Adrenal gland (tissue), 5 donors: Measurements from ENCODE around the gene DYRK1A.

Source experiments
- POLR2A ChIP-seq, 2 donors: fragments of 450-650 bp; IDR thresholded peaks; one replicate each; pipeline ENCODE4 v1.6.1; 2017; ENCODE audit warnings: antibody characterized with exemption in 2 of 2, mild to moderate bottlenecking in 2 of 2, moderate library complexity in 1 of 2
- TF ChIP-seq, protein P1 (sequence below), 6 experiments: fragments of 450-650 bp in 4 of 6; fragments of 200-600 bp in 2 of 6; sonication (generic) in 1 of 6; IDR thresholded peaks; 1 replicate in 5 of 6; 2 replicates in 1 of 6; pipeline versions ENCODE4 v1.5.1 to v1.8.0; 2016 to 2021; ENCODE audit warnings: antibody characterized with exemption in 6 of 6, mild to moderate bottlenecking in 2 of 6, moderate library complexity in 1 of 6
- donor health status: DM: no; HTN: no; CAD: no.

DNA sequence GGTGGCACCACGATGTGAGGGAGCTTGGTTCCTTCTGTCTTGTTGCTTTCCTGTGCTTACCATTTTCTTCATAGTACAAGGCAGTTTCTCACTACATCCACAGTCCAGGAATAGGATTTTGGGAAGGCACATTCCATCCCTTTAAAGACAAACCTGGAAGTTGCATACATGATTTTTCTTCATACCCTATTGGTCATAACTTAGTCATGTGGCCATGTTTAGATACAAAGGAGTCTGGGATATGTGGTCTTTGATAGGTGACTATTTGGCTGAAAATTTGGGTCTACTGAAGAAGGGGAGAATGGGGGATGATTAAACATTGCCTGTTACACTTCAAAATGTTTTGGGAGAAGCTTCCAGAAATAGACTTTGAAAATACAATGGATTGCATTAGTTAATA lies 7.0 kb downstream of the DYRK1A start:
- TF ChIP-seq, protein P1, sequence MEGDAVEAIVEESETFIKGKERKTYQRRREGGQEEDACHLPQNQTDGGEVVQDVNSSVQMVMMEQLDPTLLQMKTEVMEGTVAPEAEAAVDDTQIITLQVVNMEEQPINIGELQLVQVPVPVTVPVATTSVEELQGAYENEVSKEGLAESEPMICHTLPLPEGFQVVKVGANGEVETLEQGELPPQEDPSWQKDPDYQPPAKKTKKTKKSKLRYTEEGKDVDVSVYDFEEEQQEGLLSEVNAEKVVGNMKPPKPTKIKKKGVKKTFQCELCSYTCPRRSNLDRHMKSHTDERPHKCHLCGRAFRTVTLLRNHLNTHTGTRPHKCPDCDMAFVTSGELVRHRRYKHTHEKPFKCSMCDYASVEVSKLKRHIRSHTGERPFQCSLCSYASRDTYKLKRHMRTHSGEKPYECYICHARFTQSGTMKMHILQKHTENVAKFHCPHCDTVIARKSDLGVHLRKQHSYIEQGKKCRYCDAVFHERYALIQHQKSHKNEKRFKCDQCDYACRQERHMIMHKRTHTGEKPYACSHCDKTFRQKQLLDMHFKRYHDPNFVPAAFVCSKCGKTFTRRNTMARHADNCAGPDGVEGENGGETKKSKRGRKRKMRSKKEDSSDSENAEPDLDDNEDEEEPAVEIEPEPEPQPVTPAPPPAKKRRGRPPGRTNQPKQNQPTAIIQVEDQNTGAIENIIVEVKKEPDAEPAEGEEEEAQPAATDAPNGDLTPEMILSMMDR (IDR thresholded peaks at IDR 0.05): no peak
- no peak for TF ChIP-seq POLR2A (IDR thresholded peaks at IDR 0.05)
